Adrenal gland (tissue), 12 donors: ENCODE results near the gene SEMA4A. TPM values are rescaled to one million over a fixed set of nuclear protein-coding genes. Genes with fewer than 3 reads are reported as not detected.

ENCODE experiments used
- DNase-seq, 7 donors: peaks; one replicate each; pipeline ENCODE4 v3.0.0-alpha.2; 2019 to 2020
- H3K27ac ChIP-seq, 5 donors: fragments of 200-600 bp; sonication (generic) in 4 of 5; 1 replicate in 3 of 5; 2 replicates in 2 of 5; pipeline versions ENCODE4 v1.5.1 to v1.8.0; 2016 to 2020; ENCODE audit warnings: mild to moderate bottlenecking in 1 of 5
- H3K27me3 ChIP-seq: fragments of 200-600 bp; 2 replicates; pipeline ENCODE4 v1.8.0; 2021
- H3K36me3 ChIP-seq, 2 donors: fragments of 200-600 bp; replicated peaks in 1 of 2; 1 replicate in 1 of 2; 2 replicates in 1 of 2; pipeline versions ENCODE4 v1.5.1 to v1.8.0; 2018 to 2022
- H3K4me1 ChIP-seq, 2 donors: fragments of 200-600 bp; replicated peaks in 1 of 2; 1 replicate in 1 of 2; 2 replicates in 1 of 2; pipeline versions ENCODE4 v1.5.1 to v1.8.0; 2018 to 2021
- H3K4me3 ChIP-seq, 4 donors: fragments of 200-600 bp; sonication (generic) in 3 of 4; one replicate each; pipeline ENCODE4 v1.5.1; 2016 to 2018
- H3K9me3 ChIP-seq, 3 donors: fragments of 200-600 bp; sonication (generic) in 1 of 3; replicated peaks in 1 of 3; 1 replicate in 2 of 3; 2 replicates in 1 of 3; pipeline versions ENCODE4 v1.5.1 to v1.8.0; 2016 to 2021
- CTCF ChIP-seq, 6 experiments: fragments of 450-650 bp in 4 of 6; fragments of 200-600 bp in 2 of 6; sonication (generic) in 1 of 6; IDR thresholded peaks; 1 replicate in 5 of 6; 2 replicates in 1 of 6; pipeline versions ENCODE4 v1.5.1 to v1.8.0; 2016 to 2021; ENCODE audit warnings: antibody characterized with exemption in 6 of 6, mild to moderate bottlenecking in 2 of 6, moderate library complexity in 1 of 6
- POLR2A ChIP-seq, 2 donors: fragments of 450-650 bp; IDR thresholded peaks; one replicate each; pipeline ENCODE4 v1.6.1; 2017; ENCODE audit warnings: antibody characterized with exemption in 2 of 2, mild to moderate bottlenecking in 2 of 2, moderate library complexity in 1 of 2
- WGBS, 4 donors: extraction: QIAGEN DNeasy Blood & Tissue Kit in 2 of 4; methylation state at CpG; one replicate each; pipeline versions ENCODE4 v1.1.5 to v1.1.7; 2013 to 2017; 5-methylcytosine and 5-hydroxymethylcytosine counted together
- intact Hi-C, 2 donors: fragments of 100-400 bp; cut with DNase I; formaldehyde crosslinking; loops; one replicate each; pipeline versions ENCODE4 v1.14.1 to v1.15.0; 2022 to 2023
- polyA plus RNA-seq, 3 donors: library from polyadenylated mRNA; stranded (reverse); fragments of 200-250 nt in 2 of 3; fragments of 350-450 nt in 1 of 3; fragmentation: Illumina TruSeq in 1 of 3; extraction: RNeasy Lipid Tissue Mini Kit (QIAGEN cat#74804) in 1 of 3; gene quantifications; one replicate each; pipeline ENCODE4 v1.2.3, GENCODE V29; 2013 to 2014
- total RNA-seq, 9 donors: library from RNA; depleted of rRNA in 4 of 9; stranded (reverse); fragments of >200 nt in 4 of 9; fragments of 120-200 nt in 1 of 9; fragmentation: NEBNext Ultra II Directional in 1 of 9; extraction: Animal tissue kit (Norgen Biotek cat#: 25700) in 1 of 9; gene quantifications; one replicate each; pipeline versions ENCODE4 v1.1.0 to v1.2.4, GENCODE V29; 2013 to 2023
- donor health status: healthy with polysubstance abuse.
- donor health status: Bipolar disorder and iron deficiency.
- donor health status: DM: yes; HTN: yes; CAD: no.
- donor health status: DM: no; HTN: no; CAD: no.
- donor health status: DM: no; HTN: no; CAD: no.
- donor health status: DM: yes; HTN: yes; CAD: no.

The SEMA4A gene
- total and polyA plus RNA-seq, 12 donors: 0.30 to 4.8 (median 1.8) TPM

- no peaks in the 10 kb centered on the region for H3K36me3 ChIP-seq
- no peak overlapping the region for H3K4me3 ChIP-seq
- TF ChIP-seq CTCF (IDR thresholded peaks at IDR 0.05): no peak
- TF ChIP-seq POLR2A (IDR thresholded peaks at IDR 0.05): no peak
- peaks cover 0 to 6% of the 10 kb centered on the region in 2 donors for H3K4me1 ChIP-seq
- H3K27ac ChIP-seq: no peak overlapping the region
- WGBS, 4 donors: 35 to 60% (median 56%) methylated on average over 2 of the region's 2 CpGs
- no peaks in the 10 kb centered on the region for H3K9me3 ChIP-seq
- DNase-seq: no peak
- no peaks in the 10 kb centered on the region for H3K27me3 ChIP-seq
- intact Hi-C loops: no loop called here
Measured at GRCh38 chr1:156165083-156165482, 11.7 kb downstream of the SEMA4A start.

- TF ChIP-seq POLR2A (IDR thresholded peaks at IDR 0.05) (no peak), CTCF (IDR thresholded peaks at IDR 0.05) (no peak)
- no peaks in the 10 kb centered on the region for H3K4me1 ChIP-seq
- H3K27me3 ChIP-seq: no peaks in the 10 kb centered on the region
- 65 to 80% (median 76%) methylated on average over 5 of the region's 5 CpGs for WGBS, 4 donors
- H3K9me3 ChIP-seq: no peaks in the 10 kb centered on the region
- no peak for DNase-seq
- no peaks in the 10 kb centered on the region for H3K36me3 ChIP-seq
- intact Hi-C loops: no loop called here
- no peak overlapping the region for H3K27ac ChIP-seq
- no peak overlapping the region for H3K4me3 ChIP-seq
Measured at GRCh38 chr1:156167536-156167935, 14.2 kb downstream of the SEMA4A start.

GRCh38 chr1:156172696-156173470 lies 19.5 kb downstream of the SEMA4A start:
- TF ChIP-seq CTCF (IDR thresholded peaks at IDR 0.05) (no peak), POLR2A (IDR thresholded peaks at IDR 0.05) (no peak)
- Histone ChIP-seq H3K9me3 (no peaks in the 10 kb centered on the region), H3K27ac (no peak overlapping the region), H3K36me3 (no peaks in the 10 kb centered on the region), H3K27me3 (no peaks in the 10 kb centered on the region), H3K4me3 (no peak overlapping the region), H3K4me1 (no peaks in the 10 kb centered on the region)
- intact Hi-C loops: no loop called here
- WGBS, 4 donors: 73 to 81% (median 78%) methylated on average over 9 of the region's 9 CpGs
- no peak for DNase-seq

- Histone ChIP-seq H3K27me3 (no peaks in the 10 kb centered on the region), H3K4me1 (no peaks in the 10 kb centered on the region), H3K4me3 (no peak overlapping the region), H3K36me3 (no peaks in the 10 kb centered on the region), H3K27ac (no peak overlapping the region), H3K9me3 (no peaks in the 10 kb centered on the region)
- TF ChIP-seq POLR2A (IDR thresholded peaks at IDR 0.05): no peak
- TF ChIP-seq CTCF (IDR thresholded peaks at IDR 0.05): no peak
- 70 to 89% (median 77%) methylated on average over 2 to 12 of the region's 12 CpGs for WGBS, 4 donors
- DNase-seq: no peak
- intact Hi-C loops: no loop called here
Measured at GRCh38 chr1:156176610-156177210, 23.3 kb downstream of the SEMA4A start.
